SU-DHL-6 (cell line): Measurements from ENCODE around the gene RSPH1.

Experiments
- H2AFZ ChIP-seq: fragments of 200-600 bp; sonication (generic); 2 replicates; pipeline ENCODE4 v1.6.1; 2014; ENCODE audit warnings: low read depth, mild to moderate bottlenecking, moderate library complexity, mixed read lengths, antibody characterized with exemption, low read length; ENCODE audit not compliant: severe bottlenecking
- H3F3A ChIP-seq: fragments of 200-600 bp; shearing (Covaris generic); 2 replicates; pipeline ENCODE4 v1.6.0; 2016; ENCODE audit warnings: antibody characterized with exemption, mild to moderate bottlenecking; ENCODE audit not compliant: insufficient read depth
- H3K27ac ChIP-seq: fragments of 200-600 bp; sonication (generic); 2 replicates; pipeline ENCODE4 v1.5.1; 2016; ENCODE audit warnings: low read depth, mild to moderate bottlenecking, low read length, moderate library complexity, mixed read lengths
- H3K27me3 ChIP-seq: fragments of 200-600 bp; sonication (generic), shearing (Covaris generic); 2 replicates; pipeline ENCODE4 v1.6.0; 2014; ENCODE audit warnings: mild to moderate bottlenecking, low read length
- H3K36me3 ChIP-seq: fragments of 200-600 bp; sonication (generic); 2 replicates; pipeline ENCODE4 v1.6.1; 2014; ENCODE audit warnings: mild to moderate bottlenecking, low read length, mixed read lengths
- H3K4me2 ChIP-seq: fragments of 300-600, 200-600 bp; shearing (Covaris generic), sonication (generic); 2 replicates; pipeline ENCODE4 v1.6.0; 2014; ENCODE audit warnings: low read length, low read depth, mild to moderate bottlenecking; ENCODE audit not compliant: poor library complexity, severe bottlenecking
- H3K4me3 ChIP-seq: fragments of 200-600 bp; sonication (generic); 2 replicates; pipeline ENCODE4 v1.5.1; 2014; ENCODE audit warnings: antibody characterized with exemption, low read length, mild to moderate bottlenecking, mixed read lengths; ENCODE audit not compliant: insufficient read depth, poor library complexity, severe bottlenecking
- H3K79me2 ChIP-seq: fragments of 200-600 bp; sonication (generic); 2 replicates; pipeline ENCODE4 v1.6.1; 2014; ENCODE audit warnings: mild to moderate bottlenecking, low read length, moderate library complexity; ENCODE audit not compliant: insufficient read depth
- H3K9ac ChIP-seq: fragments of 200-600 bp; sonication (generic); 2 replicates; pipeline ENCODE4 v1.7.0; 2014; ENCODE audit warnings: mild to moderate bottlenecking, low read length
- H3K9me2 ChIP-seq: fragments of 200-600 bp; sonication (generic); replicated peaks from 2 replicates; pipeline ENCODE4 v1.6.1; 2014; ENCODE audit warnings: low read length; ENCODE audit not compliant: insufficient read depth
- H3K9me3 ChIP-seq: fragments of 200-600 bp; sonication (generic); 2 replicates; pipeline ENCODE4 v1.6.1; 2014; ENCODE audit warnings: low read length, mixed read lengths; ENCODE audit not compliant: insufficient read depth
- H4K20me1 ChIP-seq: fragments of 200-600 bp; sonication (generic); 2 replicates; pipeline ENCODE4 v1.6.1; 2014; ENCODE audit warnings: low read depth, mild to moderate bottlenecking, antibody characterized with exemption, low read length, moderate library complexity, mixed read lengths
- EZH2phosphoT487 ChIP-seq: fragments of 200-600 bp; sonication (generic), shearing (Covaris generic); conservative IDR thresholded peaks from 2 replicates; pipeline ENCODE4 v1.6.1; 2018; ENCODE audit warnings: mild to moderate bottlenecking, antibody characterized with exemption, low read length, moderate library complexity, mixed read lengths
- TF ChIP-seq, protein P1 (sequence below): fragments of 200-600 bp; sonication (generic); IDR thresholded peaks from one replicate; pipeline ENCODE4 v1.5.1; 2017; ENCODE audit warnings: antibody characterized with exemption, mild to moderate bottlenecking, low read length, moderate library complexity; ENCODE audit not compliant: insufficient read depth, poor library complexity, severe bottlenecking

The RSPH1 gene

DNA sequence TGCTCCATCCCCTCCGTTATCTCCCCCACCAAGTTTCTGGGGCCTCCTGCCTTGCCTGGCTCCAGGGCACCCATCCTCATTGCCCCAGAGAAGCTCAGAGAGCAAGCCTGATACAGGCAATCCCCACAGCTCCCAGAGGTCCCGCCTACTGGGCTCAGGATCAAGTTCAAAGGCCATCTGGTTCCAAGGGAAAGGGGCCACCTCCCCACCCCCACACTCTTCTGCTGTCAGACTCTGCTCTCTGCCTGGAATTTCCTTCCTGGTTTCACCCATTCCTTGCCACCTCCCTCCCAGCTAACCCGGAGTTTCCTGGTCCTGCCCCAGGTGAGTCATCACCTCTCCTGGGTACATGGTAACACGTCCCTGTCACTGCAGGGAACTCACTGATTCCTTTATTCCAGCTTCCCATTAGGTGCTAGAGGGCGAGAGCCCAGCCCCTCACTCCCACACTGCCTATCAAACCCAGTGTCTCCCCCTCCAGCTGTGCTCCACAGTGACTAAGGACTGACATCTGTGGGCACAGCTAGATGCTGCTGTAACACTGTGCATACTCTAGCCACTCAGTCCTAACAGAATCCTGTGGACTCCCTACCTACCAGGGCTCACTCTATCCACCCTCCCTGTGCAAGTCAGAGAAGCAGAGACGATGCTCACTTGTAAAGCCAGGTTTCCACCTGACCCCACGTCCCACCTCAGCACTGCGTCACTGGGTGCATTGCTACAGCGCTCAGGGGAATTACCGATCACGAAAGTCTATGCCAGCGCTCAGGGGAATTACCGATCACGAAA is 21.8 kb downstream of the RSPH1 start:
- Histone ChIP-seq H3K27me3 (no peaks in the 10 kb centered on the region), H3F3A (no peaks in the 10 kb centered on the region), H3K27ac (no peak overlapping the region), H4K20me1 (no peaks in the 10 kb centered on the region), H3K9ac (no peak overlapping the region), H3K4me3 (no peak overlapping the region), H3K9me3 (no peaks in the 10 kb centered on the region), H3K36me3 (no peaks in the 10 kb centered on the region), H3K79me2 (no peaks in the 10 kb centered on the region), H3K4me2 (no peak overlapping the region), H3K9me2 (no peaks in the 10 kb centered on the region), H2AFZ (no peak overlapping the region)
- no peak for TF ChIP-seq EZH2phosphoT487
- TF ChIP-seq, protein P1, sequence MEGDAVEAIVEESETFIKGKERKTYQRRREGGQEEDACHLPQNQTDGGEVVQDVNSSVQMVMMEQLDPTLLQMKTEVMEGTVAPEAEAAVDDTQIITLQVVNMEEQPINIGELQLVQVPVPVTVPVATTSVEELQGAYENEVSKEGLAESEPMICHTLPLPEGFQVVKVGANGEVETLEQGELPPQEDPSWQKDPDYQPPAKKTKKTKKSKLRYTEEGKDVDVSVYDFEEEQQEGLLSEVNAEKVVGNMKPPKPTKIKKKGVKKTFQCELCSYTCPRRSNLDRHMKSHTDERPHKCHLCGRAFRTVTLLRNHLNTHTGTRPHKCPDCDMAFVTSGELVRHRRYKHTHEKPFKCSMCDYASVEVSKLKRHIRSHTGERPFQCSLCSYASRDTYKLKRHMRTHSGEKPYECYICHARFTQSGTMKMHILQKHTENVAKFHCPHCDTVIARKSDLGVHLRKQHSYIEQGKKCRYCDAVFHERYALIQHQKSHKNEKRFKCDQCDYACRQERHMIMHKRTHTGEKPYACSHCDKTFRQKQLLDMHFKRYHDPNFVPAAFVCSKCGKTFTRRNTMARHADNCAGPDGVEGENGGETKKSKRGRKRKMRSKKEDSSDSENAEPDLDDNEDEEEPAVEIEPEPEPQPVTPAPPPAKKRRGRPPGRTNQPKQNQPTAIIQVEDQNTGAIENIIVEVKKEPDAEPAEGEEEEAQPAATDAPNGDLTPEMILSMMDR, result no peak

DNA sequence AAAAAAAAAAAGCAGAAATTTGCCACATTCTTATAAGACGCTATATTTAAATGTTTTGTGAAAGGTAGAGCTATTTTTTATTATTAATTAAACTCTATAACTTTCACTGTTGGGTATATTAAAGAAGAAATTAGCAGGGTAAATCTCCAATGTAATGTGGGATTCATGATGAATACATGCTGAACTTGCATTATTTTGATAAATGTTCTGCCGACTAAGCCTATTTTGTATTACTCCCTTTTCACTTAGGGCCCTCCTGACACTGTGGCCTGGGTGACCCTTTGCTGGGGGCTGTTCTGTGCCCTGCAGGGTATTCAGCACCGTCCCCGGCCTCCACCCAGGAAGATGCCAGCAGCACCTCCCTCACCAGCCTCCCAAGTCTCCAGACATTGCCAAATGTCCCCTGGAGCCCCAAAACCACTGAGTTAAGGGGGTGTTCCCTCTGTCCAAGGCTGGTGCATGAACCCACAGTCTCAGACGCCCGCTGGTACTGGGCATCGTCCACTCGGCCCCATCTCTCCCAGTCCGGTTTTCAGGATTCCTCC is 22.5 kb downstream of the RSPH1 start:
- no peaks in the 10 kb centered on the region for H3K9me2 ChIP-seq
- no peaks in the 10 kb centered on the region for H4K20me1 ChIP-seq
- H3K27me3 ChIP-seq, result no peaks in the 10 kb centered on the region
- H3K79me2 ChIP-seq, result no peaks in the 10 kb centered on the region
- no peak for TF ChIP-seq EZH2phosphoT487
- TF ChIP-seq, protein P1, result no peak
- H2AFZ ChIP-seq, result no peak overlapping the region
- H3K27ac ChIP-seq, result no peak overlapping the region
- H3K4me2 ChIP-seq, result no peak overlapping the region
- H3K9ac ChIP-seq, result no peak overlapping the region
- H3F3A ChIP-seq, result no peaks in the 10 kb centered on the region
- H3K9me3 ChIP-seq, result no peaks in the 10 kb centered on the region
- H3K4me3 ChIP-seq, result no peak overlapping the region
- H3K36me3 ChIP-seq, result no peaks in the 10 kb centered on the region

DNA sequence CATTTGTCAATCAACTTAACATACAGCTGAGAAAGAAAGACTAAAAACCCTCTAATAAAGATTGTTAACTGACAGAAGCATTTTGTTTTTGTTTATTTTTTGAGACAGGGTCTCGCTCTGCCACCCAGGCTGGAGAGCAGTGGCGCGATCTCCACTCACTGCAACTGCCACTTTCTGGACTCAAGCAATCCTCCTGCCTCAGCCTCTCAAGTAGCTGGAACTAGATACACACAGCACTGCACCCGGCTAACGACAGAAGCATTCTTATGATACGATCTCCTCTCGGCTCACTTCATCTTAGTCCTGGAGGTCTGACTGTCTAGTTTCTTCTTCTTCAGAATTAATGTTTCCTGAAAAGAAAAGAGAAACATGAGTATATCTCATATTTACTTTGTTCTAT is 23.5 kb downstream of the RSPH1 start:
- Histone ChIP-seq H4K20me1 (no peaks in the 10 kb centered on the region), H3F3A (no peaks in the 10 kb centered on the region), H3K9me3 (no peaks in the 10 kb centered on the region), H3K9ac (no peak overlapping the region), H3K4me3 (no peak overlapping the region), H3K79me2 (no peaks in the 10 kb centered on the region), H3K4me2 (no peak overlapping the region), H2AFZ (no peak overlapping the region), H3K36me3 (no peaks in the 10 kb centered on the region), H3K9me2 (no peaks in the 10 kb centered on the region), H3K27ac (no peak overlapping the region), H3K27me3 (no peaks in the 10 kb centered on the region)
- TF ChIP-seq, protein P1, result no peak
- no peak for TF ChIP-seq EZH2phosphoT487
